ENCODE measurements around the gene CERS3. TPM values are rescaled to one million over a fixed set of nuclear protein-coding genes. Genes with fewer than 3 reads are reported as not detected.

The CERS3 gene
- total and polyA plus RNA-seq, 8 donors, result 0.04 to 0.53 (median 0.15) TPM; not detected in 2

DNA sequence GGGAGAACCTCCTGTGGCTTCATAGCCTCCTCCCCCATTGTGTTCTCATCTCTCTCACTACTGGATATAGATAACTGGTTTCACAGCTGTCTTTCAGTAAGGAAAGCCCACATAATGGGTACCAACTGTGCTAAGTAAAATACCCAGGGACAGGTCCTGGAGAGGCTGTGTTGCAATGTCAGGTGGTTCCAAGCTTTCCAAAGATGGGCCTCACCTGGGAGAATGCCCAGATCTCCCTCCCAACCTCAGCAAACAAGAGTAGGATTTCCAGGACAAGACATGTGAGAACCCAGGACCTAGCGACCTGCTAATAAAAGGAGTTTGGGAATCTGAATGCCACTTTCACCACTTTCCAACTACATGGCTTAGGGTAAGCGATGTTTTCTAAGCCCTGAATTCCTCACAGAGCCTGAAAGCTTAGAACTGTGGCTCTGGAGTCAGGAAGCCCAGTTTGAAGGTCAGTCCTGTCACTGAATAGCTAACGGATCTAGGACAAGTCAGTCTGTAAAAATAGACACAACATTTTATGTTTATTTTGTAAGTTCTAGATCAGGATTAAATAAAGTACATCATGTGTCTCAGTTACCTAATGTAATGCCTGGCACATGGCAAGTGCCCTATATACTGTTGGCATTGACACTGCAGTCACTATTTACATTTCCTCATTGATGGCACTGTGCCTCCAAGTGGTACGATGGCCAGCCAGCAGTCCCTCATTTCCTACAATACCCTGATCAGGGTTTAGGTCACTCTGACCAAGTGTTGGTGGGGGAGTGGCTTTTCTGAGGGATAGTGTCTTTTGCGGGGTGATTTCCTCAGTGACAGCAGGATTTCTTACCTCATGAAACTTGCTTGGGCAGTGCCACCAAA is 11.9 kb downstream of the CERS3 start:
- H3K27me3 ChIP-seq, result no peaks in the 10 kb centered on the region
- H3K27ac ChIP-seq, result peak overlapping the region in 1 of 2 donors; percentile 61
- no peak for DNase-seq
- no peaks in the 10 kb centered on the region for H3K36me3 ChIP-seq
- TF ChIP-seq, protein P1, sequence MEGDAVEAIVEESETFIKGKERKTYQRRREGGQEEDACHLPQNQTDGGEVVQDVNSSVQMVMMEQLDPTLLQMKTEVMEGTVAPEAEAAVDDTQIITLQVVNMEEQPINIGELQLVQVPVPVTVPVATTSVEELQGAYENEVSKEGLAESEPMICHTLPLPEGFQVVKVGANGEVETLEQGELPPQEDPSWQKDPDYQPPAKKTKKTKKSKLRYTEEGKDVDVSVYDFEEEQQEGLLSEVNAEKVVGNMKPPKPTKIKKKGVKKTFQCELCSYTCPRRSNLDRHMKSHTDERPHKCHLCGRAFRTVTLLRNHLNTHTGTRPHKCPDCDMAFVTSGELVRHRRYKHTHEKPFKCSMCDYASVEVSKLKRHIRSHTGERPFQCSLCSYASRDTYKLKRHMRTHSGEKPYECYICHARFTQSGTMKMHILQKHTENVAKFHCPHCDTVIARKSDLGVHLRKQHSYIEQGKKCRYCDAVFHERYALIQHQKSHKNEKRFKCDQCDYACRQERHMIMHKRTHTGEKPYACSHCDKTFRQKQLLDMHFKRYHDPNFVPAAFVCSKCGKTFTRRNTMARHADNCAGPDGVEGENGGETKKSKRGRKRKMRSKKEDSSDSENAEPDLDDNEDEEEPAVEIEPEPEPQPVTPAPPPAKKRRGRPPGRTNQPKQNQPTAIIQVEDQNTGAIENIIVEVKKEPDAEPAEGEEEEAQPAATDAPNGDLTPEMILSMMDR (IDR thresholded peaks at IDR 0.05), result no peak
- peaks cover 0 to 47% of the 10 kb centered on the region in 2 donors for H3K4me1 ChIP-seq
- intact Hi-C loops (cut with DNase I), result no loop called here
- H3K9me3 ChIP-seq, result no peaks in the 10 kb centered on the region
- peak; percentile 70 for ATAC-seq
- H3K4me3 ChIP-seq, result no peak overlapping the region

DNA sequence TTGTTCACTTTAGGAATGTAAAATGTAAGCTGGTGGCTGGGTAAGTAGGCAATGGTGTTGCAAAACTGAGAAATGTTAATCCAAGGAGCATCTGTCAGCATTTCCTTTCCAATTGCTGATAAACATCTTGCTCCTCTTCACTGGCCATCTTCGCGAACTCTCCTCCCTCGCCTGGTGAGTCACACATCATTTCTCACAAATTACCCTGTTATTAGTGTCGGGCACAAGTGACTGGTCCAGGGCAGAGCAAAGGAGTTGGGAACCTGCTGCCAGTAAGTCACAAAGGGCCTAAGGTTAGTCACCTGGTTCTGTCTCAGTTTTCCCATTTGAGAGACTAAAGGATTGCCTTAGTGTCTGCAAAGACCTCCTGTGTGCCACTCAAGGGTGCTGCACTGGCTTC is 13.0 kb downstream of the CERS3 start:
- no peaks in the 10 kb centered on the region for H3K9me3 ChIP-seq
- H3K4me1 ChIP-seq, result peaks cover 0 to 38% of the 10 kb centered on the region in 2 donors
- no peak for DNase-seq
- intact Hi-C loops (cut with DNase I), result no loop called here
- no peak overlapping the region for H3K27ac ChIP-seq
- no peak overlapping the region for H3K4me3 ChIP-seq
- no peaks in the 10 kb centered on the region for H3K27me3 ChIP-seq
- TF ChIP-seq, protein P1 (IDR thresholded peaks at IDR 0.05), result no peak
- H3K36me3 ChIP-seq, result no peaks in the 10 kb centered on the region
- no peak for ATAC-seq

DNA sequence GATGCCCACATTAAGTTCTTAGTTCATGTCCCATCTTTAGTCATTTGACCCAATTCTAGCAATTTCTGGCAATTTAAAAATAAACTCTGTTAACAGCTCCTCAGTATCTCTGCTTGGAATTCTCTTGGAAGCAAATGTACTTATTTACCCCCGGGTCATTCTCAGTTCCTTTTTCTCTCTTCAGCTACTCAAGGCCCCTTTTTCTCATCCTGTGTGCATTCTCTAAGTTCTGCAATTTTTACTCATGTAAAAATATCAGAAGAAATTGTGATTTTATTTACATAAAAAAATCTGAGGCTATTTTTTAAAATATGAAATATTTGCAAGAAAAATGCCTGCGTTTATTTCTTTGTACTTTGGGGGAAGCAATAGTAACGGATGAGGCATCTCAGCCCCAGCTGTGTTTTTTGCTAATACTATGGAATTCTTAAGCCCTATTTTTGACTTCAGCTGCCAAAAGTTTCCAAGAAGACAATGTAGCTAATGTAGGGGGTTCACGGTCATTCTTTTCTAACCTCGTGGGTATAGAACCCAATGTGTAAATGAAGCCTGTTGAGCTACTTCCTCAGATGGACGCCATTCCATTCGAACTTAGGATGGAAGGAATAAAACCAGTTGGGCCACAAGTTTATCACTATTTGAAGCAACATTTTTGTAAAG is 20.0 kb downstream of the CERS3 start:
- Histone ChIP-seq H3K4me3 (no peak overlapping the region), H3K36me3 (no peaks in the 10 kb centered on the region), H3K4me1 (no peaks in the 10 kb centered on the region), H3K9me3 (no peaks in the 10 kb centered on the region), H3K27ac (no peak overlapping the region), H3K27me3 (no peaks in the 10 kb centered on the region)
- TF ChIP-seq, protein P1 (IDR thresholded peaks at IDR 0.05), result no peak
- DNase-seq (no peak), ATAC-seq (no peak)
- intact Hi-C loops (cut with DNase I), result loop anchor here in 1 of 2 donors (10.0 kb wide), 1 partner anchor 64 kb away; no protein-coding TSS in a partner anchor

DNA sequence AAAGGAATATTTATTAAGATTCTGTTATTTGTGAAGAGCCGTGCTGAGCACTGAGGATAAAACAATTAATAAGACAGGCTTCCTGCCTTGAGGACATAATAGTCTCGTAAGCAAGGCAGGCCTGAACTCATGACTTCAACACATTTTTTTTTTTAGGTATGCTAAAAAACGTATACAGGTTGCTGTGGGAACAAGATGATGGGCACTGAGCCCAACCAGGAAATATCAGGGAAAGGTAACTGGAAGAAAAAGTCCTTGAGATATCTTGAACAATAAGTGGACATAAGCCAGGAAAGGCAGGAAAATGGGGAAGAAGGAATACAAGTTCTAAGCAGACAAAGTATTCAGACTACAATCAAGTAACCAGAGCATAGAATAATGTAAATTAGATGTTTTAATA is 26.1 kb downstream of the CERS3 start:
- Histone ChIP-seq H3K36me3 (no peaks in the 10 kb centered on the region), H3K27me3 (no peaks in the 10 kb centered on the region), H3K9me3 (no peaks in the 10 kb centered on the region), H3K4me3 (no peak overlapping the region), H3K4me1 (no peaks in the 10 kb centered on the region), H3K27ac (no peak overlapping the region)
- intact Hi-C loops (cut with DNase I), result loop anchor here in 1 of 2 donors (10.0 kb wide), 1 partner anchor 58 kb away; no protein-coding TSS in a partner anchor
- TF ChIP-seq, protein P1 (IDR thresholded peaks at IDR 0.05), result no peak
- DNase-seq (no peak), ATAC-seq (no peak)

DNA sequence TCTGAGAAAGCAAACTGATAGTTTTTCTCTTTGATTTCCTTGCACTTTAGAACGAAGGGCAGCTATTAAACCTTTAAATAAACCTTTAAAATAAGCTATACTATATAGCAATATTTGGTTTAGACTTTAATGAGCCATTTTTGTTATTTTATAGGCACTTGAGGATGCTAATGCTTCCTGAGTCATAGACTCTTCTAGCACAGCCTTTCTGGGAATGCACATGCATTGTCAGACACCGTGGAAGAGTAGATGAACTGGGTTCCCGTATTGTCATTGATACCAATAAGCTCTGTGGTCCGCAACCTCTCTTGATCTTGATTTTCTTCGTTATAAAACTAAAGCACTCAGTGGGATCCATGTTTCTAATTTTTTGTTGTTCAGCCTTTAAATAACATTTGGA is 27.6 kb downstream of the CERS3 start:
- no peak for DNase-seq
- intact Hi-C loops (cut with DNase I), result loop anchor here in 1 of 2 donors (10.0 kb wide), 1 partner anchor 56 kb away; no protein-coding TSS in a partner anchor

More for the DNA sequence above, 27.6 kb downstream of the CERS3 start:
- H3K27ac ChIP-seq, result no peak overlapping the region
- no peaks in the 10 kb centered on the region for H3K9me3 ChIP-seq
- no peak for ATAC-seq
- TF ChIP-seq, protein P1 (IDR thresholded peaks at IDR 0.05), result no peak
- H3K36me3 ChIP-seq, result no peaks in the 10 kb centered on the region
- H3K4me1 ChIP-seq, result no peaks in the 10 kb centered on the region
- H3K4me3 ChIP-seq, result no peak overlapping the region
- no peaks in the 10 kb centered on the region for H3K27me3 ChIP-seq

All from left lung (tissue), 10 donors.